Activated effector memory CD4-positive, alpha-beta T cell treated with anti-CD3 and anti-CD28 coated beads, Interleukin-2, amount 50 U/mL, for 16 hours (primary cell): Measurements from ENCODE around the gene TAS2R40.
"Not testable (repeated sequence)": the region's sequence is repeated elsewhere in the genome, so short reads cannot be mapped to it uniquely, and the experiment has no call there.

Experiments
- DNase-seq: peaks from one replicate; pipeline ENCODE4 v3.0.0-alpha.2; 2020

Gene TAS2R40

GRCh38 chr7:143255564-143255963 lies 33.7 kb downstream of the TAS2R40 start:
- no peak for DNase-seq

- no peak for DNase-seq
These were observed 34.5 kb downstream of the TAS2R40 start for GRCh38 chr7:143256325-143256724.

- DNase-seq, result no peak
These were observed 35.1 kb downstream of the TAS2R40 start for GRCh38 chr7:143256932-143257331.

GRCh38 chr7:143257501-143257900 lies 35.7 kb downstream of the TAS2R40 start:
- DNase-seq, result no peak

GRCh38 chr7:143258831-143259230 lies 37.0 kb downstream of the TAS2R40 start:
- no peak for DNase-seq

- no peak for DNase-seq
These were observed 37.9 kb downstream of the TAS2R40 start for GRCh38 chr7:143259765-143260164.

GRCh38 chr7:143261901-143262300 lies 40.1 kb downstream of the TAS2R40 start:
- DNase-seq, result no peak

GRCh38 chr7:143263266-143264195 lies 41.7 kb downstream of the TAS2R40 start, which contains the start of gene GSTK1:
TSS of gene GSTK1 (plus strand) at chr7:143263441. CDS start at chr7:143263514, 73 bp downstream.
- DNase-seq, result peak; percentile 94

GRCh38 chr7:143264196-143264568 lies 42.3 kb downstream of the TAS2R40 start:
- DNase-seq, result not testable (repeated sequence)

- DNase-seq, result no peak
These were observed 43.3 kb downstream of the TAS2R40 start for GRCh38 chr7:143265017-143265693.

- no peak for DNase-seq
These were observed 47.4 kb downstream of the TAS2R40 start for GRCh38 chr7:143269251-143269650.

GRCh38 chr7:143271240-143271639 lies 49.4 kb downstream of the TAS2R40 start:
- no peak for DNase-seq
